Cortex of kidney (tissue), 1 donor: ENCODE data around the gene HSPH1.
"Not testable (repeated sequence)": the region's sequence is repeated elsewhere in the genome, so short reads cannot be mapped to it uniquely, and the experiment has no call there.

Experiments
- DNase-seq: peaks from one replicate; lab custom pipeline; 2025; lab: John Stamatoyannopoulos, UW

Gene HSPH1

DNA sequence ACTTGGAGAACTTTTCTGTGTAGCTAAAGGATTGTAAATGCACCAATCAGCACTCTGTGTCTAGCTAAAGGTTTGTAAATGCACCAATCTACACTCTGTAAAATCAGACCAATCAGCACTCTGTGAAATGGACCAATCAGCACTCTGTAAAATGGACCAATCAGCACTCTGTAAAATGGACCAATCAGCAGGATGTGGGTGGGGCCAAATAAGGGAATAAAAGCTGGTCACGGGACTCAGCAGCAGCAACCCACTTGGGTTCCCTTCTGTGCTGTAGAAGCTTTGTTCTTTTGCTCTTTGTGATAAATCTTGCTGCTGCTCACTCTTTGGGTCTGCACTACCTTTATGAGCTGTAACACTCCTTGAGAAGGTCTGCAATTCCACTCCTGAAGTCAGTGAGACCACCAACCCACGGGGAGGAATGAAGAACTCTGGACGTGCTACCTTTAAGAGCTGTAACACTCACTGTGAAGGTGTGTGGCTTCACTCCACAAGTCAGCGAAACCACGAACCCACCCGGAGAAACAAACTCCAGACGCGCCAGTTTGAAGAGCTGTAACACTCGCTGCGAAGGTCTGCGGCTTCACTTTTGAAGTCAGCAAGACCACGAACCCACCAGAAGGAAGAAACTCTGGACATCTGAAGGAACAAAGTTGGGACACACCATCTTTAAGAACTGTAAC lies 16.2 kb upstream of the HSPH1 start:
- DNase-seq = not testable (repeated sequence)

DNA sequence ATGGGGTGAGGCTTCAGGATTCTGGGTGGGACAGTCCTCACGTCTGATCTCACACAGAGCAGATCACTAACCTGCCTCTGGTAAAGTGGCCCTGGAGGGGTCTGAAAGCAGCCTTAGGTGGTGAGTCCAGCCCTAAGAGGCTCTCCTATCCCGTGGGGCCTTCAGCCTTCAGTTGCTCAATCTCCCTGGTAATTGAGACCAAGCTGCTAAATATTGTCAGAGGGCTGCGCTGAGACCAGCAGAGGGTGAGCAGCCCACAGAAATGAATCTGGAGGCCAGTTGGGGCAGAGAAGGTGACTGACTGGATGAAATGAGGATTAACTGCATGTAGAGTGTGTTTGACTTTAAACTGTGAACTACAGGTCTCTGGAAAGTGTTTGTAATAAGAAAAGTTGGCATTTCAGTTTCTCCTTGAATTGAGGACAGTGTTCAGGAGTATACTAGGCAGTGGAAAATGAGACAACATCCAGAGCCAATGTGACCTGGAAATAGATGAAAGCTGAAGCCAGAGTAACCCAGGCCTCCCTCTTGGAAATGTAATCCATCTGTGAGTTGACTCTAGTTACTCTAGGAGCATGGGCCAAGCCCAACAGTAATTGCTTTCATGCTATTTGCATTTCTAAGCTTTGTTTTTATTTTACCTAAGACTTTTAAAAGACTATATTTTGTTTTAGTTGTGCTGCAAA lies 14.3 kb upstream of the HSPH1 start:
- DNase-seq = no peak

DNA sequence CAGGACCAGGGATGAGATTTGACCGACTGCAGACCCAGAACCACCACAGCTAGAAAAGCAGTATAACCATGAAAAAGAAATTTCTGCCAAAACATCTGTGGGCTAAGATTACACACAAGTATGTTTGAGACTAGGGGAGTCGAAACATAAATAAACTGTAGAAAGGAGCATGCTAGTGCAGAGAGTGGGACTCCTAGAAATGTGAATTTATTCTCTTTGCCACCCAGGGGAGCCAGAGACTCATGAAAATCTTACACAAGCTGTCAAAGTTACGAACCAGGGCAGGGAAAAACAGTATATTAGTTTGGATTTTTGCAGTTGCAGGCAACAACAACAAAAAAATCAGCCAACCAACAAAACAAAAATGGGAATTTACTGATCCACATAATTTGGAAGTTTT lies 12.3 kb upstream of the HSPH1 start:
- DNase-seq = no peak

DNA sequence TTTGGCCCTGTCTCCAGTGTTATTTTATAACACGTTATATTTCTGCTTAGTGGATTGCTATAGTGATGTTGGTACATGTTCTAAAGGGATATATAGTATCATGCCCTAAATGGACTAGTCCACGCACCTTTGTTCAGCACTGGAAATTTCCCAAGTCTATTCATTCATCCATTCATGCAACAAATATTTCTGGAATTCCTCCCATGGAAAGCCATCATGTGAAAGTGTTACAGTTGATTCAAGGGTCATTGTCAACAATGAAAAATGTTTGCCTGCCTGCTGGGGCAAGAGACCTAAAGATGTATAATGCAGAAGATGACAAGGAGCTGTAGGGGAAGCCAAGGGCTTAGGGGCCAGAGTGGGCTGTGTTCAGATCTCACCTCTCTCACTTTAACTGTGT lies 10.8 kb upstream of the HSPH1 start:
- no peak for DNase-seq

DNA sequence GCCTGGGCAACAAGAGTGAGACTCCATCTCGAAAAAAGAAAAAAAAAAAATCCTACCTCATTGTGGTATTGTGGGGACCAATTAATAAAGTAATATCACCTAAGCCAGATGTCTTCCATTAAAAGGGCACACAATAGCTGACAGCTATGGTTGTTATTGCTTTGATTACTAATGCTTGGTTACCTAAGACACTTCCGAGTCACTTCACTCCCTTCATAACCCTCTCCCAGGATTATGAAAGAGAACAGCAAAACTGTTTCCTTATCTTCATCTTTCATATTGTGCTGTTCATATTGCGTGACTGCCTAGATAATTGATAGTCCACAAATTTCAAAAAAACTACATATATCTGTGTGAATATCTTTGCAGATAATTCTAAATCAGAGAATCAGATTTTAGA lies 10.3 kb upstream of the HSPH1 start:
- DNase-seq = no peak

DNA sequence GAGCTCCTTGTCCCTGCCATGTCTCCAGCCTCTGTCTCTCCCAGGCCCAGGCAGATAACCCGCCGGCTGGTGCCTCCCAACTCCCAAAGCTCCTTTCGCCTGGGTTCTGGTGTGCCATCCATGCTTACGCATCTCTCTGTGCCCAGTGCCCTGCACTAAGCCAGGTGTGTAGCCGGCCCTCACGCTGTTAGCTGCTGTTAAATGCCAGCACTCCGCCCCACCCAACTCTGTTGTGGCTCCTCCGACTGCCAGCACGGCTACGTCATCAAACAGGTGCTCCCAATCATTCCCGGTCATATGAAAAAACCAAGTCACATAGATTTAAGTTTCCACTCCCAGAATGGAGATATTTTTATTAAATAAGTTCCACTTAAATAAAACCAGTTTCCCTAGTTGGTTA lies 7.0 kb upstream of the HSPH1 start:
- DNase-seq = no peak

DNA sequence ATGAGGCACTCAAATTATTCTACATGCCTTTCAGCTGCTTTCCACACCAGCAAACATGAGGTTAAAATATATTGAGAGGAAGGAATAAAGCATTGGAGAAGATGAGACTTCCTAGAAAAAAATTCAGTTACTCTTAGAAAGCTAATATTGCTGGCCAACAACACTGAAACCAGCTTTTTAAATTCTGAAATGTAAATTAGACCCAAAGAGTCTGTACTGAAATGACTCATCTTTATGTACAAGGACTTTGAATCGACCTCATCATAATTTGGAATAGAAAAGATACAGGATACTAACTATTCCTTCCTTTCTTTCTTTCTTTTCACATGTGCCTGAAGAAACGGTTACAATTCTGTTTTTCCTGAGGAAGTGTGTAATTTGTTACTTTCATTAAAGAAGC lies 6.5 kb upstream of the HSPH1 start:
- no peak for DNase-seq

DNA sequence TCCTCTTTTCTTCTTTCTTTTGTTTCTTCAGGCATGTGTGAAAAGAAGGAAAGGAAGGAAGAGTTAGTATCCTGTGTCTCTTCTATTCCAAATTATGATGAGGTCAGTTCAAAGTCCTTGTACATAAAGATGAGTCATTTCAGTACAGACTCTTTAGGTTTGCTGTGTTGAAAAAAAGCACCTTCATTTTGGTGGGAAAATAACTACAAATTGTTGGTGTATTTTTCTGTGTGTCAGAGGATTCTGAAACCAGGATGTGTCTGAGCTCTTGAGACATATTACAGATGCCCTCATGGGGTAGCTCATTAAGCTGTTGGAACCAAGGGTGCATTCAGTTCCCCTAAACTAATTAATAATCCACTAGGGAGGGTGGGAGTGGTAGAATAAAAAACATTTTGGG lies 5.8 kb upstream of the HSPH1 start:
- DNase-seq = no peak

DNA sequence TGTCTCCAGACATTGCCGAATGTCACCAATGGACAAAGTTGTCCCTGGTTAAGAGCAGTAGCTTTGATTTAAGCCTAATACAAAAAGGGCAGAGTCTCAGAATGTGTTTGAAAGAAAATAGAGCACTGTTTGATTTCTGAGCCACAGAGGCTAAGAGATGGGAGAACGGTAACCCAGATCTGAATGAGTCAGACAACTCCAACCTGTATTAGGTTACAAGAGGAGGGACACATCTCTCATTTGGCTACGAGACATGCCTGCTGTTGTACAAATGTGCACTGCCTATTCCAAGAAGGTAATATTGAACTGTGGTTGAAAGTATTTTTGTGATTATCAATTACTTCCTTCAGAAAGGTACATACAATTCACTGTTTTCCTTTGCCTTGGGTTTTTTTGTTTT lies 4.9 kb upstream of the HSPH1 start:
- DNase-seq = no peak

DNA sequence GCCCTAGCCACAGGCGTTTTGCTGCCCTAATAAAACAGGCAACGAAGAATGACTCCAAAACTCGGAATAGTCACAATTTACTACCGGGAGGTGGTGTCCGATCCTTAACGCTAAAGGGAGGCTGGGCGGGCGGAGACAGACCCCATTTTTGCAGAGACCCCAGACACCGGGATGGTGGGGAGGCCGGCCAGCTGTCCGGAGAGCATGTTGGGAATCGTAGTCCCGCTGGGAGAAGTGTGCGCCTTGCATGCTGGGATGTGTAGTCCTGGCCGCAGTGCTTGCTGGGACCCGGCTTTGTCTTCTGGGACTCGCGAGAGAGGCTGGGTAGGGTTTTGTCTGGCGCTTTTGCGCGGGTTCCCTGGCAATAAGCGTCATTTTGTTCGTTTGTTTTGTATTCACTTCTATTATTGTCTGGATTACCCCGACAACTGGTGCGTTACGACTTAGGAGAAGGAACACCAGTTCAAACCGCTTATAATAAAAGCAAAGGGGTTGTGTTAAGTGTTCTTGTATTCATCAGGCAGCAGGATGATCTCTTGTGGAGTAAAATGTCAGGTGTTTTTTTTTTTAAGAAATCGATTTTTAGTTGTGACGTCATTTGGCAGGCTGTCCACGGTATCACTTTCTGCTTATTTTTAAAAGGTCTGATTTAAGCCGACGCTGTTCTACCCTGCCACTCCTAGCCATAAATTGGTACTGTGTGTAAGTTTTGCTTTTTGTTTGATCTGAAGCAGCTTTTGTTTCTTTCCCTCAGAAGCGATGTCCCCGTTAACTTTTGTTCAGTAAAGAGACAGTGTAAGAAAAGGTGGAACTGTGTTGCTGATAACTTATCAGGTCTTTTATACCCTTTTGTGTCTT lies 676 bp upstream of the HSPH1 start:
- DNase-seq = no peak

DNA sequence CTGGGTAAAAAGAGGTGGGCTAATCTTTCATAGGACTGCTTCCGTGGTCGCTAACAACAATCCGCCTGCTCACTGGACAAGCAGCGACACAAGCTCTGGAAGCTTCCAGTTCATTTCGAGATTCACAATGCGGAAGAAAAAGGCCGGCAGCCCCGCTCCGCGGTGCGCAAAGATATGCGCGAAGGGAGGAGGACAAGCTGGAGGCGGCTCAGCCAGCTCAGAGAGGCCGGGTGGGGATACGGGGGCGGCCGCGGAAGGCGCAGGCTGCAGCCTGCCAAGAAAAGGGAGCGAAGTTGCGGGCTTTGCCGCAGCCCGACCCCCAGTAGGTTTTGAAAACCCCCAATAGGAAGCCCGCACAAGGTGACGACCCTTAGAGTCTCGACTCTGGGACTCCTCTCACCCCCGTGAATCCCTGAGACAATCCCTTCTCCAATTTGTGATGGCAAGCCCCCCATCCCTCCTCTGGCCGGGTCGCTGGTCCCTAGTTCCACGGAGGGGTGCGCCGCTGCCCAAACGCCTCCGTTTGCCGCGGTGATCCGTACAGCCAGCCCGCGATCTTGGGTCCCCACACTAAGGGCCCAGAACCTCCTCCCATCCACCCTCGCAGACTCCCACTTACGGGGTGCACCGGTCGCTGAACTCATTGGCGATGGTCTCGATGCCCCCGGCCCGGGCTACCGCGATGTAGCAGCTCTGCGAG lies 697 bp downstream of the HSPH1 start:
- DNase-seq = no peak

DNA sequence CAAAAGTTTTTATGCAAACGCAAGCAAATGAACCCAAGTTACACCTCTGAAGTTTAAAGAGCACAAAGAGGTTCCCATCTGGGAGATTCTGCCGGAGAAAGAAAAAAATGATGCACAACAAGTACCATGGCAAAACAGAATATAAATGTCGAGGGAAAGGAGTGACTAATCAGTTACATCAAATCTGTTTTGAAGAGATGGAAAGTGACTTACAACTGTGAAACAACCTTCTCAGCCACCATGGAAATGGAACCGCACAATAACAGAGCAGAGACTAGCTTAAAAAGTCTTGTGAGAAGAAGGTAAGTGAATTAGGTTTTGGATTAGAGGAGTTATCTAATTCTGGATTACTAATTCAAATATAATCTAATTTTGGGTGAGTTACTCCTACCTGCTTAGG lies 2.4 kb downstream of the HSPH1 start:
- no peak for DNase-seq

DNA sequence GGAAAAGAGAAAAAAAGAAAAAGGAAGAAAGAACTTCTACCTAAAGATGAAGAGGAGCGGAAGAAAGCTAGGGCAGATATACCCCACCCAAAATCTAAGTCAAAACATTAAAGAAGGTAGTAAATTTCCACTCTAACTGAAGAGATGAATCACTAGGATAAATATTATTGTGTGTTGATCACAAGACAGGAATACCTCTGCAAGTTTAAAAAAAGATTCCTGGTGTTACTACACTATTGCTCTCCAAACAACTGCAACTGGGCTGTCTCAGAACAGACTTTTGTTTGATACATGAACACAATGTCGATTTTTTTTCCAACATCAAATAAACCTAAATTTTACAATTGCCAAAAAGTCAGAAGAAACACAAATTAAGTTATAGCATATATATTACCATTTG lies 6.8 kb downstream of the HSPH1 start:
- no peak for DNase-seq

DNA sequence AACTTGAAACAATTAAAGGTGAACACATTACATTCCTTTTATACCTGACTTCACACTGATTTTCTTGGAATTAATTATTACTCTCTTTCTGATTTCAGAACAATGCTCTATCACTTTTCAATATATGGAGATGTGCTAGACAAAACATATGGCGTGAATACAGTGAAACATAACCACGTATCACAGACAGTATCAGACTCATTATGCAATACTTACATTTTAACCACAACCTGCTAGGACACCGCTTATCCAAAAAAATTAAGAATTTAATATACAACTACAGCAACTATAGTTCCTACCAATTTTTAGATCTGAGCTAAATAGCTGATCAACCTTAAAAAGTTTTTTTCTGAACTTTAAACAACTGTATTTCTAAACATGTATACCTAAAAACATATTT lies 9.9 kb downstream of the HSPH1 start:
- DNase-seq = no peak

DNA sequence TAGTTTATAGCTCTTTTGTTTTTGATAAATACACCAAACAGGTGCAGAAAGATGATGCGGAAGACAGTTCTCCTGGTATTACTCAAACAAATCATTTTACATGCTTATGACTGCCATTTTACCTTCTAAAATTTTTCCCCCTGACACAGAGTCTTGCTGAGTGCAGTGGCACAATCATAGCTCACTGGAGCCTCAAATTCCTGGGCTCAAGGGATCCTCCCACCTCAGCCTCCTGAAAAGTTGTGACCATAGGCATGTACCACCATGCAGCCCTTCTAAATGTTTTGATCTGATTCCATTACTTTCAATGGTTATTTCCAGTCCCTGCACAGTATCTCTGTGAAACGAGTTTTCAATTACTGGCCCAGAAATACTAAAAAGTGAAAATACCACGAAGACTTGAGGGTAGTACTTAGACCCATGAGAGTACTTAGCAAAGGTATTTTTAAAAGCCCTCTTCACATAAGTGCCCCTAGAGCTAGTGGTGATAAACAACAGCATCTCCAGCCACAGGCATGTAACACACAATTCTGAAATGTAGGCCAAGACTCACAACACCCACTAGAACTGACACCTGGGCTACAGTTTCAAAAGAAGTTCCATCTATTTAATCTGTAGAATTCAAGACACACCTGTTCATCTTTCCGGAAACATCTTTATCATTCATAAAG lies 11.3 kb downstream of the HSPH1 start:
- DNase-seq = no peak

DNA sequence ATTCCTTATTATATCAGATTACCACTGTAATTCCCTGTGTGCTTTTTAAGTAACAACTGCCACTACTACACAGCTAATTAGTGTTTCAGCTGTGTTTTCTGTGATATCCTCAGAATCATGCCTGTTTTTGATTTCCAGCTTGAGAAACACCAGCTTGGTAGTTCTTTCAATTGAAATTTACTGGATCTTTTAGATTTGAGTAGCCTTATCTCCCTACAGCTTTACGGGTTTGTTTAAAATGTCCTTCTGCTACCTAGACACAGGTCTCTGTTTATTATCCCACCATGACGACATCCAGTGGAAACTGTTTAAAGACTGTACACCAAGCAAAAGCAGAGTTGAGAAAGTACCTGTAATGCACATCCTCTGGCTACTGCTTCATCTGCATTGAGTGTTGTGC lies 12.1 kb downstream of the HSPH1 start:
- DNase-seq = no peak

DNA sequence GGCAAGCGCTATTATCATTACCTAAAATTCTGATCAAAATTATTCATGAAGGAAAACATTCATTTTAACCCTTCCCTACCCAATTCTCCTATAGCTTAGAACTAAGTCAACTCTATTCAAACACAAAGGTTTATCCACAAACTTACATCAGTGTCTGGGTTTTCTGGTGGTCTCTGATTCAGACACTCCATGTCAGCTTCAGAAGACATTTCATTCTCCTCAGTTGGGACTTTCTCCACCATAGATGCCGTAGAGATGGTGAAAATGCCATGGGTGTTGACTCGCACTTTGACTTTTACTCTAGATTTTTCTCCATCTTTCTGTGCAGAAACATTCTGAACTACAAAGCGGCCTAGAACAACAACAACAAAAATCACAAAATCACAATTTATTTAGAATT lies 16.3 kb downstream of the HSPH1 start:
- DNase-seq = no peak

DNA sequence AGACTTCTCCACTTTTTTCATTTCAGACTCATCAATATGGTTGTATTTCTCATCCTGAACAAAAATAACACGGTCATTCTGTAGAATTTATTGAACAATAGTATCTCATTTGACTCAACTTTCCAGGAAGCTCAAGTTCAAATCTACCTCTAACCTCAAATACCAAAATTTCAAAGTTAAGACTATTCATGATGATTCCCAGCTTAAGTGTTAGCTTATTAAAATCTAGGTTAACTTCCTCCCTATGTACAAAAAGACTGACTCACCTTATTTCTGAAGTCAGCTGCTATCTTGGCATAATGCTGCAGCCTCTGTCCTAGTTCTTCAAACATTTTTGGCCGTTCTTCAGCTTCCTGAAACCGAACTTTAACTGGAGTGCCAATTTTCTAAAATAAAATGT lies 23.2 kb downstream of the HSPH1 start:
- no peak for DNase-seq

DNA sequence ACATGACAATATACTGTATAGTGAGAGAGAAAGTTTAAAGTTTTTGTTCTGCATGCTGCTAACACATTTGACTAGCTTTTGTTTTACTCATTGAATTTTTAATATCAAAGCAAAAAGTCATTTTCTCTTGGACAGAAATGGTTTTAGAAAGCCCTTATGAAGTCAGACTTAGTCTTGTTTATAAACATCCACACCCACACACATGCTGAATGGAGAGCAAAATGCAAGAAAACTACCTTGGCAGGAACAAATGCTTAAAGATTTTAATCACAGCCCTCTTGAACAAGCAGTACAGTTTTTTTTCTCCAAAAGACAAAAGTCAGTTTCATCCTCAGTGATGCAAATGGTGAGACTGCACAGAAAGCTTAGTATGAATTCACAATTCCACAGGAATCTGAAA lies 25.0 kb downstream of the HSPH1 start:
- DNase-seq = no peak

DNA sequence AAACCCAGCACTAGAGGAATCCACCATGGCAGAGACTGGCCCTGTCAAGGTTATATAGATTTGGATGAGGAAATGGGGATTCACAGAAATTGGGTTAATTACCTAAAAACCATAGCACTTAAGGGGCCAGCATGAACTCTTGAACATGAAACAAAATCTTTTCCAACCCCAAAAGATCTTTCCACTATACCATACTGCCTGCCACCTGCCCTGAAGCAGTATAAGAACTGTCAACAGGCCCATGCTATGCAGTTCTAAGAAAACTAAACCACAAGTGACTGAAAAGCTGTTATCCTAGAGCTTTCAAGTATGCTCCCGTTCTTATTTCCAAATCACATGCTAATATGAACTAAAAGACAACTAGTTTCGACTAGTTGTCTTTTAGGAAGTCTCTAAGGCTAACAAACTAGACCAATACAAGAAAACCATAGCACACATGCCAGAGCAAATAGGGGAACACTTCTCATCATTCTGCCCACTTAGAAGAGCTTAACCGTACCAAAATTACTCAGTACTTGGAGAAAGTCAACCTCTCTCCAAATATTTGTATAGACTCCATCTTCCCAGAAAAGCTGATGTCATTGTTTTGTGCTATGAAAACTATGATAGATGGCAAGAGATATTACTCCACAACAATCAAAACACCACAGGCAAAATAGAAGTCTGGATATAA lies 27.5 kb downstream of the HSPH1 start:
- no peak for DNase-seq

DNA sequence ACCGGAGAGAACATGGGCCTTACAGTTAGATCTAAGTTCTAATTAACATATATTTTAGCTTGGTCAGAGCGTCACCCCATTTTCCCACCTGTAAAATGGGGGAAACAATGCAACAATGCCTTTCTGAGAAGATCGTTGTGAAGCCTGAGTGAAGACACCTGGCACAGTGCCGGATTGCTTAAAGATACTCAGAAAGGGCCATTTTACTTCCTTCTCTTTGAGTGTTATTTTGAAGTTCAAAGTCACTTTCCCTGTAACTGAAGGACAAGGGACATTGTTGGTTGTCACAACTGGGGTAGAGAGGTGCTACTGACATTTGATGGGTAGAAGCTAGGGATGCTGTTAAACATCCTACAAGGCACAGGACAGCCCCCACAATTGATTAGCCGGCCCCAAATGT lies 28.1 kb downstream of the HSPH1 start:
- no peak for DNase-seq
